Astrocyte (in vitro differentiated cells and primary cell): Measurements from ENCODE around the gene AEBP2. TPM values are rescaled to one million over a fixed set of nuclear protein-coding genes. Genes with fewer than 3 reads are reported as not detected.

Experiments used
- DNase-seq: peaks from one replicate; pipeline ENCODE4 v3.0.0-alpha.2; 2010; ENCODE audit warnings: low read depth
- FAIRE-seq: peaks from 2 replicates; lab custom pipeline; 2011; peaks lifted over from hg19 to GRCh38; lab: Jason Lieb, UNC
- H2AFZ ChIP-seq: 2 replicates; pipeline ENCODE4 v1.6.0; 2012; ENCODE audit warnings: low read depth, low read length, inconsistent platforms
- H3K27ac ChIP-seq: 2 replicates; pipeline ENCODE4 v1.5.1; 2011; ENCODE audit warnings: low read depth, low read length, inconsistent platforms
- H3K27me3 ChIP-seq: 2 replicates; pipeline ENCODE4 v1.6.0; 2011; ENCODE audit warnings: low read length, inconsistent platforms; ENCODE audit not compliant: insufficient read depth
- H3K36me3 ChIP-seq: 2 replicates; pipeline ENCODE4 v1.5.1; 2011; ENCODE audit warnings: low read length, inconsistent platforms; ENCODE audit not compliant: insufficient read depth
- H3K4me1 ChIP-seq: 2 replicates; pipeline ENCODE4 v1.5.1; 2011; ENCODE audit warnings: low read length, inconsistent platforms; ENCODE audit not compliant: insufficient read depth
- H3K4me2 ChIP-seq: 2 replicates; pipeline ENCODE4 v1.6.0; 2012; ENCODE audit warnings: low read length, inconsistent platforms
- H3K4me3 ChIP-seq: 2 replicates; pipeline ENCODE4 v1.5.1; 2011; ENCODE audit warnings: low read depth, mild to moderate bottlenecking, low read length, inconsistent platforms; ENCODE audit not compliant: insufficient read depth
- H3K79me2 ChIP-seq: 2 replicates; pipeline ENCODE4 v1.6.0; 2012; ENCODE audit warnings: mild to moderate bottlenecking, low read length, inconsistent platforms; ENCODE audit not compliant: insufficient read depth
- H3K9ac ChIP-seq: 2 replicates; pipeline ENCODE4 v1.6.0; 2012; ENCODE audit warnings: mild to moderate bottlenecking, low read length, inconsistent platforms
- H3K9me3 ChIP-seq: 2 replicates; pipeline ENCODE4 v1.5.1; 2012; ENCODE audit warnings: low read depth, mild to moderate bottlenecking, low read length, inconsistent platforms; ENCODE audit not compliant: insufficient read depth
- H4K20me1 ChIP-seq: 2 replicates; pipeline ENCODE4 v1.6.0; 2012; ENCODE audit warnings: low read length, inconsistent platforms; ENCODE audit not compliant: insufficient read depth
- H3K27ac Mint-ChIP-seq: one replicate; pipeline ENCODE4 v1.8.0; 2021; ENCODE audit warnings: mild to moderate bottlenecking, mixed read lengths; ENCODE audit not compliant: unreplicated experiment
- H3K27me3 Mint-ChIP-seq: one replicate; pipeline ENCODE4 v1.8.0; 2021; ENCODE audit warnings: low read depth, mixed read lengths; ENCODE audit not compliant: unreplicated experiment
- H3K36me3 Mint-ChIP-seq: one replicate; pipeline ENCODE4 v1.8.0; 2021; ENCODE audit warnings: low read depth, mixed read lengths; ENCODE audit not compliant: unreplicated experiment
- H3K4me1 Mint-ChIP-seq: one replicate; pipeline ENCODE4 v1.8.0; 2021; ENCODE audit warnings: low read depth, mixed read lengths; ENCODE audit not compliant: unreplicated experiment
- H3K4me3 Mint-ChIP-seq: one replicate; pipeline ENCODE4 v1.8.0; 2021; ENCODE audit warnings: mild to moderate bottlenecking, moderate library complexity, mixed read lengths; ENCODE audit not compliant: unreplicated experiment
- H3K9me3 Mint-ChIP-seq: one replicate; pipeline ENCODE4 v1.8.0; 2021; ENCODE audit warnings: mild to moderate bottlenecking, mixed read lengths; ENCODE audit not compliant: unreplicated experiment
- CTCF ChIP-seq: IDR thresholded peaks from 2 replicates; pipeline ENCODE4 v1.5.1; 2011; ENCODE audit warnings: low read depth, mild to moderate bottlenecking, inconsistent platforms, low read length, moderate library complexity; ENCODE audit not compliant: insufficient read depth
- EZH2 ChIP-seq: IDR thresholded peaks from 2 replicates; pipeline ENCODE4 v1.6.1; 2012; ENCODE audit warnings: mild to moderate bottlenecking, low read length, inconsistent platforms; ENCODE audit not compliant: insufficient read depth
- total RNA-seq: library from RNA; stranded (reverse); gene quantifications from 2 replicates; pipeline ENCODE4 v1.2.1, GENCODE V29; 2021

Gene AEBP2
- total RNA-seq, 1 donor from 2014 or later = 39.8 TPM

GRCh38 chr12:19542606-19543005, 103.3 kb downstream of the AEBP2 start:
- no peak for TF ChIP-seq EZH2
- TF ChIP-seq CTCF = no peak
- Histone ChIP-seq H3K4me1 (peaks cover 15% of the 10 kb centered on the region), H3K4me2 (no peak overlapping the region), H3K36me3 (no peaks in the 10 kb centered on the region), H2AFZ (no peak overlapping the region), H4K20me1 (no peaks in the 10 kb centered on the region), H3K27me3 (no peaks in the 10 kb centered on the region), H3K79me2 (no peaks in the 10 kb centered on the region), H3K9ac (no peak overlapping the region), H3K27ac (no peak overlapping the region), H3K4me3 (no peak overlapping the region), H3K9me3 (no peaks in the 10 kb centered on the region)
- peaks cover 11% of the 10 kb centered on the region for H3K4me1 Mint-ChIP-seq
- no peak overlapping the region for H3K27ac Mint-ChIP-seq
- H3K27me3 Mint-ChIP-seq = no peaks in the 10 kb centered on the region
- H3K4me3 Mint-ChIP-seq = no peak overlapping the region
- H3K36me3 Mint-ChIP-seq = peaks cover 3% of the 10 kb centered on the region
- DNase-seq (no peak), FAIRE-seq (no peak)
- H3K9me3 Mint-ChIP-seq = no peaks in the 10 kb centered on the region

- Histone ChIP-seq H4K20me1 (no peaks in the 10 kb centered on the region), H3K27ac (no peak overlapping the region), H3K4me1 (peaks cover 15% of the 10 kb centered on the region), H3K9ac (no peak overlapping the region), H2AFZ (no peak overlapping the region), H3K9me3 (no peaks in the 10 kb centered on the region), H3K4me3 (no peak overlapping the region), H3K4me2 (no peak overlapping the region), H3K36me3 (no peaks in the 10 kb centered on the region), H3K27me3 (no peaks in the 10 kb centered on the region), H3K79me2 (no peaks in the 10 kb centered on the region)
- H3K4me3 Mint-ChIP-seq = no peak overlapping the region
- TF ChIP-seq EZH2 = no peak
- peaks cover 11% of the 10 kb centered on the region for H3K4me1 Mint-ChIP-seq
- H3K36me3 Mint-ChIP-seq = peaks cover 3% of the 10 kb centered on the region
- no peak for FAIRE-seq
- no peak overlapping the region for H3K27ac Mint-ChIP-seq
- no peaks in the 10 kb centered on the region for H3K27me3 Mint-ChIP-seq
- no peaks in the 10 kb centered on the region for H3K9me3 Mint-ChIP-seq
- no peak for DNase-seq
Observed at GRCh38 chr12:19544353-19544752, 105.1 kb downstream of the AEBP2 start.

DNA sequence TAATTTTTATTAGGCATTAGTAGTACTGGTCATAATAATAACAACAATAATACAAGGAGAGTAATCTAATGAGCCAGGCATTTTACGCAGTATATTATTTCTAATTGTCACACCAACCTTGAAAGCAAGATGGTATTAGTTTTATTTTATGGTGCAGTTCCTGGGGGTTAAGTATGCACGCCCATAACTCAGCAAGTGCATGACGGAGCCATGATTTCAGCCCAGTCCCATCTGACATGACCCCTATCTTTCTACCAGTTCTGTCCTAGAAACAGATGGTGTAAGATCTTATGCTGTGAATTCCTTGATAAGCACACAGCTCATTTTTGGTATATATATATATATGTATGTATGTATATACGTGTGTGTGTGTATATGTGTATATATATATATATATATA, 106.0 kb downstream of the AEBP2 start:
- no peaks in the 10 kb centered on the region for H3K36me3 ChIP-seq
- peaks cover 11% of the 10 kb centered on the region for H3K4me1 Mint-ChIP-seq
- no peaks in the 10 kb centered on the region for H3K9me3 ChIP-seq
- H3K4me1 ChIP-seq = peaks cover 15% of the 10 kb centered on the region
- no peak overlapping the region for H3K9ac ChIP-seq
- DNase-seq (no peak), FAIRE-seq (no peak)
- no peak overlapping the region for H3K4me3 Mint-ChIP-seq
- no peak overlapping the region for H3K27ac ChIP-seq
- H3K36me3 Mint-ChIP-seq = peaks cover 3% of the 10 kb centered on the region
- no peaks in the 10 kb centered on the region for H3K27me3 ChIP-seq
- H3K27me3 Mint-ChIP-seq = no peaks in the 10 kb centered on the region
- H4K20me1 ChIP-seq = no peaks in the 10 kb centered on the region
- H3K9me3 Mint-ChIP-seq = no peaks in the 10 kb centered on the region
- H2AFZ ChIP-seq = no peak overlapping the region
- no peak overlapping the region for H3K4me3 ChIP-seq
- no peak overlapping the region for H3K4me2 ChIP-seq
- no peak overlapping the region for H3K27ac Mint-ChIP-seq
- no peak for TF ChIP-seq EZH2
- TF ChIP-seq CTCF = no peak
- no peaks in the 10 kb centered on the region for H3K79me2 ChIP-seq
